Lower lobe of right lung (tissue), 2 donors: ENCODE data around the gene LDHB. TPM values are rescaled to one million over a fixed set of nuclear protein-coding genes. Genes with fewer than 3 reads are reported as not detected.

Experiments used
- ATAC-seq, 2 donors: fragments of 200-7000 bp; cut with Tn5 transposase; one replicate each; pipeline ENCODE4 v1.9.1; 2020 to 2022; ENCODE audit warnings: mild to moderate bottlenecking in 2 of 2, moderate library complexity in 2 of 2
- DNase-seq: peaks from one replicate; pipeline ENCODE4 v3.0.0-alpha.2; 2020
- H3K27ac ChIP-seq: fragments of 200-600 bp; one replicate; pipeline ENCODE4 v1.8.0; 2022
- H3K27me3 ChIP-seq: fragments of 200-600 bp; one replicate; pipeline ENCODE4 v1.8.0; 2022; ENCODE audit warnings: low read depth
- H3K36me3 ChIP-seq: fragments of 200-600 bp; one replicate; pipeline ENCODE4 v1.8.0; 2022; ENCODE audit warnings: mild to moderate bottlenecking
- H3K4me1 ChIP-seq: fragments of 200-600 bp; one replicate; pipeline ENCODE4 v1.8.0; 2022
- H3K4me3 ChIP-seq: fragments of 200-600 bp; one replicate; pipeline ENCODE4 v1.8.0; 2022; ENCODE audit warnings: mild to moderate bottlenecking
- H3K9me3 ChIP-seq: fragments of 200-600 bp; one replicate; pipeline ENCODE4 v1.8.0; 2022
- CTCF ChIP-seq: fragments of 200-600 bp; IDR thresholded peaks from one replicate; pipeline ENCODE4 v1.8.0; 2022; ENCODE audit warnings: antibody characterized with exemption, mild to moderate bottlenecking
- intact Hi-C: fragments of 100-400 bp; cut with DNase I; formaldehyde crosslinking; loops from one replicate; pipeline ENCODE4 v1.11.0; 2022
- total RNA-seq: library from RNA; stranded (reverse); fragmentation: NEBNext Ultra II Directional; extraction: Animal tissue kit (Norgen Biotek cat#: 25700); gene quantifications from one replicate; pipeline ENCODE4 v1.2.1, GENCODE V29; 2021
- donor health status: DM: no; HTN: yes; CAD: no; lungs with severe emphysema.

The LDHB gene
- total RNA-seq, 1 donor from 2014 or later = 382 TPM

DNA sequence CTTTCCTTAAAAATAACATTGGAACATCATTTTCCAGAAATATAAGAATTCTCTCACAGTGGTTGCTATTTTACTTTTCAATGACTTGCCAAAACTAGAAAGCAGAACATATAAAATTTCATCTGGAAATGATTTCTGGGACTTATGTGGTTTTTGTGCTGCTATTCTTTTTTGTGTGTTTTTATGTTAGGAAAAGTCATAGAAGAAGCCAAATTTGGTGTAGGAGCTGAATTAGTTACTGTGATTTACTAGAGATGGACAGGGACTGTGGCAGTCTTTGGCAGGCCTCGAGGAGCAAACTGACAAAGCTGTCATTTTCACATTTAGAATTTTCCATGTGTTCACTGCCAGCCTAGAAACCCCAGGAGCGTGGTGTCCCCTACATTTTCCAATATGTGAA lies 38.3 kb upstream of the LDHB start:
- Histone ChIP-seq H3K27me3 (no peaks in the 10 kb centered on the region), H3K4me1 (peaks cover 6% of the 10 kb centered on the region), H3K27ac (no peak overlapping the region), H3K4me3 (no peak overlapping the region), H3K36me3 (no peaks in the 10 kb centered on the region), H3K9me3 (no peaks in the 10 kb centered on the region)
- no peak for DNase-seq
- no peak for TF ChIP-seq CTCF
- intact Hi-C loops = loop anchor here (10.0 kb wide), 1 partner anchor 299 kb away; no protein-coding TSS in a partner anchor
- no peak for ATAC-seq

DNA sequence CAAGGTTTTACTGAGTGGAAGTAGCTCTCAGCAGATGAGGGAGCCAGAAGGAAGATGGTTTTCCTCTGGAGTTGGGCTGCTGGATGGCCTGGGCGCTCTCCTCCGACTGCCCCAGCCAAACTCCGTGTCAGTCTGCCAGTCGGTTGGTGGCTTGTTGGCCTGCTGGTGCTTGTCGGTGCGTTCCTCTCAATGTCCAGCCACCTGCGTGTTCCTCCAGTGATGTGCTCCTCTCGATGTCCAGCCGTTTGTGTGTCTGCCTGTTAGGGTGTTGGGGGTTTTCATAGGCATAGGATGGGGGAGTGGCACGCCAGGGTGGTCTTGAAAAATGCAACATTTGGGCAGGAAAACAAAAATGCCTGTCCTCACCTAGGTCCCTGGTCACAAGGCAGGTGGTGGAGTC lies 37.0 kb upstream of the LDHB start:
- DNase-seq = no peak
- no peak overlapping the region for H3K4me3 ChIP-seq

GRCh38 chr12:21691515-21691914 lies 33.9 kb upstream of the LDHB start:
- H3K27ac ChIP-seq = no peak overlapping the region
- no peaks in the 10 kb centered on the region for H3K4me1 ChIP-seq
- H3K36me3 ChIP-seq = no peaks in the 10 kb centered on the region
- ATAC-seq = no peak
- DNase-seq = no peak
- H3K27me3 ChIP-seq = no peaks in the 10 kb centered on the region
- no peak overlapping the region for H3K4me3 ChIP-seq
- H3K9me3 ChIP-seq = peaks cover 5% of the 10 kb centered on the region
- intact Hi-C loops = loop anchor here (10.0 kb wide), 1 partner anchor 303 kb away; no protein-coding TSS in a partner anchor
- TF ChIP-seq CTCF = no peak

More for the DNA sequence above, 37.0 kb upstream of the LDHB start:
- no peak for ATAC-seq
- Histone ChIP-seq H3K4me1 (peaks cover 6% of the 10 kb centered on the region), H3K27me3 (no peaks in the 10 kb centered on the region), H3K27ac (no peak overlapping the region), H3K36me3 (no peaks in the 10 kb centered on the region), H3K9me3 (no peaks in the 10 kb centered on the region)
- no peak for TF ChIP-seq CTCF
- intact Hi-C loops = loop anchor here (10.0 kb wide), 1 partner anchor 300 kb away; no protein-coding TSS in a partner anchor

GRCh38 chr12:21690704-21691368 lies 33.2 kb upstream of the LDHB start:
- no peak for TF ChIP-seq CTCF

GRCh38 chr12:21683115-21683514 lies 25.5 kb upstream of the LDHB start:
- ATAC-seq (no peak), DNase-seq (no peak)
- Histone ChIP-seq H3K9me3 (no peaks in the 10 kb centered on the region), H3K36me3 (no peaks in the 10 kb centered on the region), H3K4me3 (no peak overlapping the region), H3K4me1 (peaks cover 11% of the 10 kb centered on the region), H3K27ac (no peak overlapping the region), H3K27me3 (no peaks in the 10 kb centered on the region)
- no peak for TF ChIP-seq CTCF
- intact Hi-C loops = loop anchor here (10.0 kb wide), 1 partner anchor 78 kb away; the partner anchor contains the start of gene GYS2

More at GRCh38 chr12:21690704-21691368, 33.2 kb upstream of the LDHB start:
- Histone ChIP-seq H3K27me3 (no peaks in the 10 kb centered on the region), H3K27ac (no peak overlapping the region), H3K4me3 (no peak overlapping the region), H3K36me3 (no peaks in the 10 kb centered on the region), H3K9me3 (peaks cover 5% of the 10 kb centered on the region), H3K4me1 (no peaks in the 10 kb centered on the region)
- intact Hi-C loops = loop anchor here (10.0 kb wide), 1 partner anchor 304 kb away; no protein-coding TSS in a partner anchor
- DNase-seq (no peak), ATAC-seq (no peak)
